NT2/D1 (cell line): Measurements from ENCODE around the gene PTPRN2.
"Not testable (repeated sequence)": the region's sequence is repeated elsewhere in the genome, so short reads cannot be mapped to it uniquely, and the experiment has no call there.

Experiments
- DNase-seq: peaks from one replicate; pipeline ENCODE4 v3.0.0-alpha.2; 2011; ENCODE audit warnings: low read depth, low spot score
- H3K27me3 ChIP-seq: 2 replicates; pipeline ENCODE4 v1.6.0; 2011; ENCODE audit warnings: mild to moderate bottlenecking; ENCODE audit not compliant: insufficient read length, insufficient read depth
- H3K36me3 ChIP-seq: 2 replicates; pipeline ENCODE4 v1.6.1; 2011; ENCODE audit warnings: mild to moderate bottlenecking, low read length, mixed read lengths; ENCODE audit not compliant: insufficient read depth, insufficient read length
- H3K4me1 ChIP-seq: 2 replicates; pipeline ENCODE4 v1.5.1; 2011; ENCODE audit not compliant: insufficient read depth, insufficient read length
- H3K4me3 ChIP-seq: 2 replicates; pipeline ENCODE4 v1.5.1; 2011; ENCODE audit warnings: low read depth; ENCODE audit not compliant: insufficient read length
- H3K9ac ChIP-seq: 2 replicates; pipeline ENCODE4 v1.6.0; 2011; ENCODE audit warnings: low read depth; ENCODE audit not compliant: insufficient read length
- H3K9me3 ChIP-seq: 2 replicates; pipeline ENCODE4 v1.5.1; 2011; ENCODE audit warnings: mild to moderate bottlenecking, low read length; ENCODE audit not compliant: insufficient read depth
- SUZ12 ChIP-seq: IDR thresholded peaks from 2 replicates; pipeline ENCODE4 v1.6.1; 2011; ENCODE audit not compliant: insufficient read length, insufficient read depth; ENCODE audit errors: extremely low read depth
- YY1 ChIP-seq: IDR thresholded peaks from 2 replicates; pipeline ENCODE4 v1.6.1; 2011; ENCODE audit not compliant: insufficient read length, insufficient read depth
- ZNF274 ChIP-seq: IDR thresholded peaks from 2 replicates; pipeline ENCODE4 v1.6.1; 2011; ENCODE audit warnings: mild to moderate bottlenecking, low read depth, low read length

Gene PTPRN2

DNA sequence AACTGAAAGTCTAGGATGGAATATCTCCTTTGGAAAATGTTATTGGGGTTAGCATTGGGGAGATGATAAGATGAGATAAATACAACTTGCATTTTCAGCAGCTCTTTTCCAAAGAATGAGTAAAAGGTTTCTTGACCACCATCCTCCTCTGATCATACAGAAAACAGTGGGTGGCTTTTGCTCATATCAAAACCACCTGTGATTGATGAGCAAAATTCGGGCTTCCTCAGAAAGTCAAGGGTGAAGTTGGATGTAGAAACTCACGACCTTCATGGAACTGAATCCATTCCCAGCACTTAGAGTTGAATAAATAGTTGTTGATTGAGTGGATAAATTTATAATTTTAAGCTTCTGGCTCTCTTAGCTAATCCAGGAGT lies 1092.5 kb downstream of the PTPRN2 start:
- TF ChIP-seq YY1 (no peak), SUZ12 (no peak), ZNF274 (no peak)
- peaks cover 7% of the 10 kb centered on the region for H3K4me1 ChIP-seq
- H3K36me3 ChIP-seq = no peaks in the 10 kb centered on the region
- no peak overlapping the region for H3K4me3 ChIP-seq
- H3K27me3 ChIP-seq = peaks cover 35% of the 10 kb centered on the region
- H3K9ac ChIP-seq = no peak overlapping the region
- H3K9me3 ChIP-seq = peaks cover 11% of the 10 kb centered on the region; the same call in 1 of the 2 replicates
- DNase-seq = no peak

DNA sequence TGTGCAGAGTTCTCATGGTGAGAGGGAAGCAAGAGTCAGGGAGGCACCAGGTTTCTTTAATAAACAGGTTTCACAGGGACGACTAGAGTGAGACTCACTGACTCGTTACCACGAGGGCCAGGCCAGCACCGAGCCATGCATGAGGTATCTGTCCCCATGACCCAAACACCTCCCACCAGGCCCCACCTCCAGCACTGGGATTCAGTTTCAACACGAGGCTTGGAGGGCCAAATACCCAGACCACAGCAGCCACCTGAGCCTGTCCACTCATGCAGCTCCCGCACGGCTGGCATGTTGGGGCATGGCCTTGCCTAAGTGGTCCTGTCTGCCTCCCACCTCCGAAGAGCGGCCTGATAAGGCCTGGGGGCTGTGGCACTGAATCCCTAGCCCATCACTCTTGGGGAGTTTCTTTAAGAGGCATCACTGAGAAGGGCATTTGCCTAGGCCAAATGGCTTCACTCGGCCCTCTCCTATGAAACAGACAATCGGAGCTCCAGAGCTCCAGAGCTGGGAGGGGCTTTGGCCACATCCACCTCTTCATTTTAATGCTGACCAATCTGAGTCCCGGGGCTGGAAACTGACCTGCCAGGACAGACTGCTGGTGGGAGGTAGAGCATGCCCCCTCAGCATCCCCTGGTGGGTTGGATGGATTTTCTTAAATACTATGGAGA lies 1093.0 kb downstream of the PTPRN2 start:
- TF ChIP-seq YY1 = no peak
- no peak for TF ChIP-seq SUZ12
- no peak for TF ChIP-seq ZNF274
- peaks cover 11% of the 10 kb centered on the region; the same call in 1 of the 2 replicates for H3K9me3 ChIP-seq
- DNase-seq = no peak
- no peak overlapping the region for H3K4me3 ChIP-seq
- H3K9ac ChIP-seq = no peak overlapping the region
- H3K36me3 ChIP-seq = no peaks in the 10 kb centered on the region
- H3K4me1 ChIP-seq = peaks cover 7% of the 10 kb centered on the region
- peaks cover 29% of the 10 kb centered on the region for H3K27me3 ChIP-seq

DNA sequence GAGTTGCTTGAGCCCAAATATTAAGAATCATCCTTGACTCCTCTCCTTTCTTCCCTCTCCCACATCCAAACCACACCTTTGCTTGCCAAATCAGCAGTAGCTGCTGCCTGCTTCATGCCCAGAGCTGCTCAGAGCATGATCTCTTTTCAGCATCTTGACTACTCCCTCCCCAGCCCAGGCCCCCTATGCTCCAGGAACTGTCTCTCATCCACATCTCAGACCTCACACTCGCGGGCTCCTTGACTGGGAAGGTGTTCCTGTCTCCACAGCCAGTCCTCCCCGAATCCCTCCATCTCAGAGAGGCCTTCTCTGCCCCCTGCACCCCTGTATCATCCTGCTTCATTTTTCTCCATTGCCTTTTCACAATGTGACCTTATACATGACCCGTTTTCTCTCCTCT lies 1093.8 kb downstream of the PTPRN2 start:
- Histone ChIP-seq H3K9me3 (peaks cover 11% of the 10 kb centered on the region; the same call in 1 of the 2 replicates), H3K4me1 (peaks cover 1% of the 10 kb centered on the region), H3K4me3 (no peak overlapping the region), H3K27me3 (peaks cover 21% of the 10 kb centered on the region), H3K9ac (no peak overlapping the region), H3K36me3 (no peaks in the 10 kb centered on the region)
- no peak for TF ChIP-seq YY1
- no peak for TF ChIP-seq ZNF274
- no peak for TF ChIP-seq SUZ12
- DNase-seq = no peak

DNA sequence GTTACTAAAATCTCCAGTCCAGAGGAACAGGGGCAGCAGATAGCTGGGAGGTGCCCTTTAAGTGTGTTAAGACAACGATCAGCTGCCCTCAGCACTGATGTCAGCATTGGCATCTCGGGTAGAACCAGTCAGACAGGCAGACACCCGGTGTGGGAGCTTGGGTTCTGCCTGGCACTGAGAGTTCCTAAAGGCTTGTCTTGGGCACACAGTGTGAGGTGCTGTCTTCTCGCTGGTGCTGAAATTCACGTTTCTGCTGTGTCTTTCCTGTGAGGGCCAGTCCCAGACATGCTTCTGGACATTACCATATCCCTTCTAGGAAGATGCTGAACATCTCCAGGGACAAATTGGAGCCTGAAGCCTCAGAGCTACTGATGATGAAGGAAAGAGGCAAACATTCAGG lies 1094.6 kb downstream of the PTPRN2 start:
- Histone ChIP-seq H3K9ac (no peak overlapping the region), H3K4me3 (no peak overlapping the region), H3K9me3 (peaks cover 11% of the 10 kb centered on the region; the same call in 1 of the 2 replicates), H3K4me1 (no peaks in the 10 kb centered on the region), H3K27me3 (peaks cover 13% of the 10 kb centered on the region), H3K36me3 (no peaks in the 10 kb centered on the region)
- TF ChIP-seq ZNF274 (no peak), YY1 (no peak), SUZ12 (no peak)
- no peak for DNase-seq

DNA sequence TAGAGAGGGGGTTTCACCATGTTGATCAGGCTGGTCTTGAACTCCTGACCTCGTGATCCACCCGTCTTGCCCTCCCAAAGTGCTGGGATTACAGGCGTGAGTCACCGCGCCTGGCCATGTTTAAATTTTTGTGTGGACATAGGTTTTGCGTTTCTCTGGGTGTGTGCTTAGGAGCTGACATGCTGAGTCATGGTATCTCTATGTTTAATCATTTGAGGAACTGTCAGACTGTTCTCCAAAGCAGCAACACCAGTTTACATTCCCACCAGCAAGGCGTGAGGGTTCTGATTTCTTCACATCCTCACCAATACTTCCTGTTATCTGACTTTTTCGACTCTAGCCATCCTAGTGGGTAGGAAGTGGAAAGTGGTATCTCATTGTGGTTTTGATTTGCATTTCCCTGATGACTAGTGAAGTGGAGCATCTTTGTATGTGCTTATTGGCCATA lies 1097.1 kb downstream of the PTPRN2 start:
- no peak overlapping the region for H3K4me3 ChIP-seq
- no peak overlapping the region for H3K9ac ChIP-seq
- no peaks in the 10 kb centered on the region for H3K36me3 ChIP-seq
- H3K9me3 ChIP-seq = peaks cover 11% of the 10 kb centered on the region; the same call in 1 of the 2 replicates
- DNase-seq = no peak
- no peaks in the 10 kb centered on the region for H3K4me1 ChIP-seq
- no peak for TF ChIP-seq SUZ12
- peaks cover 6% of the 10 kb centered on the region for H3K27me3 ChIP-seq

DNA sequence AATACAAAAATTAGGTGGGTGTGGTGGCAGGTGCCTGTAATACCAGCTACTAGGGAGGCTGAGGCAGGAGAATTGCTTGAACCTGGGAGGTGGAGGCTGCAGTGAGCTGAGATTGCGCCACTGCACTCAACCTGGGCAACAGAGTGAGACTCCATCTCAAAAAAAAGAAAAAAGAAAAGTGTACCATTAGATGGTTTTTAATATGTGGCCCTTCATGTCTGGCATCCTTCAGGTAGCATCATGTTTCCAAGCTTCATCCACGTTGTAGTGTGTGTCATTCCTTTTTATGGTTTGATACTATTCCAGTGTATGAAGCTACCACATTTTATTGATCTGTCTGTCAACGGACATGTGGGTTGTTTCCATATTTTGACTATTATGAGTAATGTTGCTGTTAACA lies 1097.8 kb downstream of the PTPRN2 start:
- H3K4me3 ChIP-seq, H3K9ac ChIP-seq, H3K27me3 ChIP-seq, H3K36me3 ChIP-seq, DNase-seq, H3K4me1 ChIP-seq: not testable (repeated sequence)
- peaks cover 11% of the 10 kb centered on the region; the same call in 1 of the 2 replicates for H3K9me3 ChIP-seq
